ENCODE data around the gene PHACTR2. TPM values are rescaled to one million over a fixed set of nuclear protein-coding genes. Genes with fewer than 3 reads are reported as not detected.

The PHACTR2 gene
- total and polyA plus RNA-seq, 10 of the 15 experiments (the other 5 are each of a cell fraction or from before 2014, with no cell fraction given), result 1.4 to 19.1 (median 5.3) TPM

DNA sequence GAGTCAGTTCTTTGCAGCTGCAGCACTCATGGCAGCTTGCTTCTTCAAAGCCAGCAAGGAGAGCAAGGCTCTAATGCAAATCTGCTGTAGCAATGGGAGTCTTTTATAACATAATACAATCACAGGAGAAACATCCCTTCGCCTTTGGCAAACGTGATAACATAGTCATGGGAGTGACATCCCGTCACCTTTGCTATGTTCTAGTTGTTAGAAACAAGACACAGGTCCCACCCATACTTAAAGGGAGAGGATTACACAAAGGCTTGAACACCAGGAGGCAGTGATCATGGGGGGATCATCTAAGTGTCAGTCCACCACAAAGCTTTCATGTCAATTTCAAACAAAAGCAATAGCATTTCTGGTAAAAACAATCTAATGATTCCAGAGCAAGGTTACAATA is 40.1 kb upstream of the PHACTR2 start (continued):
- TF ChIP-seq POLR2AphosphoS5 (IDR thresholded peaks at IDR 0.05; ENCODE audit: low read length) (no peak), SUPT20H (IDR thresholded peaks at IDR 0.05; ENCODE audit: borderline replicate concordance, control insufficient read depth, low read depth, low read length) (no peak), ZZZ3 (IDR thresholded peaks at IDR 0.05; ENCODE audit: control insufficient read depth, insufficient read length, low read depth) (no peak)

DNA sequence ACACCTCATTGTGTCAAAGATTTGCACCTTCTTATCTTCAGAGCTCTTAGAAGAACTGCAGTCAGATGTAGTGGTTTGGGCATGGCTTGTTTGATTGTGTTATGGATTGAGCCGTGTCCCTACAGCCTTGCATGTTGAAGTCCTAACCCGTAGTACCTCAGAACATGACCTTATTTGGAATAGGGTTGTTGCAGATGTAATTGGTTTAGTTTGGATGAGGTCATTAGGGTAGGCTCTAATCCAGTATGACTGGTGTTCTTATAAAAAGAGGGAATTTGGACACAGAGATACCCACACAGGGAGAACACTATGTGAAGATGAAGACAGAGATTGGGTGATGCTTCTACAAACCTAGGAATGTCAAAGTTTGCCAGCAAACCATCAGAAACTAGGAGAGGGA is 35.4 kb upstream of the PHACTR2 start:
- Histone ChIP-seq H3K4me1 (ENCODE audit: control insufficient read depth, insufficient read depth, low read length) (peaks cover 3% of the 10 kb centered on the region; the same call in 1 of the 2 replicates), H2AFZ (ENCODE audit: control insufficient read depth, low read depth, low read length) (no peak overlapping the region), H3K9me3 (replicated peaks; ENCODE audit: control insufficient read depth, insufficient read depth, low read length) (no peaks in the 10 kb centered on the region), H3K36me3 (ENCODE audit: control insufficient read depth in 2 of 2, insufficient read depth in 2 of 2, low read length in 1 of 2) (no peaks in the 10 kb centered on the region), H3K4me3 (no peak overlapping the region), H4K20me1 (ENCODE audit: control insufficient read depth, insufficient read depth) (no peaks in the 10 kb centered on the region), H3K27me3 (replicated peaks in 1 of 2; ENCODE audit: control insufficient read depth in 2 of 2, insufficient read depth in 2 of 2, low read length in 1 of 2) (no peaks in the 10 kb centered on the region), H3K79me2 (ENCODE audit: control insufficient read depth, insufficient read depth, low read length) (no peaks in the 10 kb centered on the region), H3K4me2 (ENCODE audit: control insufficient read depth, insufficient read depth) (no peak overlapping the region), H3K9ac (ENCODE audit: control insufficient read depth, insufficient read depth, low read length) (no peak overlapping the region), H3K27ac (ENCODE audit: control insufficient read depth, insufficient read depth) (no peak overlapping the region)
- ChIA-PET SMC1A (ENCODE audit: uncharacterized antibody, unreplicated experiment) (no interaction called here), RAD21 (ENCODE audit: unreplicated experiment) (no interaction called here), CTCF (interaction anchor here (0.6 kb wide), 1 partner anchor 9 kb away, joined by 3 read pairs; no protein-coding TSS in a partner anchor), POLR2A (no interaction called here)
- FAIRE-seq (no peak), DNase-seq (ENCODE audit: low read depth, low spot score) (no peak), ATAC-seq (no peak)
- 57% methylated on average over 2 of the region's 2 CpGs for WGBS (ENCODE audit: insufficient coverage, insufficient replicate concordance, low lambda C conversion rate, missing lambda C conversion rate)
- in situ Hi-C loops (cut with MboI), result no loop called here
- intact Hi-C loops (cut with micrococcal nuclease; ENCODE audit: unreplicated experiment), result no loop called here
- no TSS peak for BruUV-seq (replicated peaks)
- TF ChIP-seq CEBPB (IDR thresholded peaks at IDR 0.05; ENCODE audit: borderline replicate concordance in 1 of 2, low read depth in 2 of 2, low read length in 2 of 2), result no peak
- no peak for TF ChIP-seq KAT2A (conservative IDR thresholded peaks at IDR 0.05; ENCODE audit: control insufficient read depth, low read depth, low read length)
- TF ChIP-seq, protein P1, sequence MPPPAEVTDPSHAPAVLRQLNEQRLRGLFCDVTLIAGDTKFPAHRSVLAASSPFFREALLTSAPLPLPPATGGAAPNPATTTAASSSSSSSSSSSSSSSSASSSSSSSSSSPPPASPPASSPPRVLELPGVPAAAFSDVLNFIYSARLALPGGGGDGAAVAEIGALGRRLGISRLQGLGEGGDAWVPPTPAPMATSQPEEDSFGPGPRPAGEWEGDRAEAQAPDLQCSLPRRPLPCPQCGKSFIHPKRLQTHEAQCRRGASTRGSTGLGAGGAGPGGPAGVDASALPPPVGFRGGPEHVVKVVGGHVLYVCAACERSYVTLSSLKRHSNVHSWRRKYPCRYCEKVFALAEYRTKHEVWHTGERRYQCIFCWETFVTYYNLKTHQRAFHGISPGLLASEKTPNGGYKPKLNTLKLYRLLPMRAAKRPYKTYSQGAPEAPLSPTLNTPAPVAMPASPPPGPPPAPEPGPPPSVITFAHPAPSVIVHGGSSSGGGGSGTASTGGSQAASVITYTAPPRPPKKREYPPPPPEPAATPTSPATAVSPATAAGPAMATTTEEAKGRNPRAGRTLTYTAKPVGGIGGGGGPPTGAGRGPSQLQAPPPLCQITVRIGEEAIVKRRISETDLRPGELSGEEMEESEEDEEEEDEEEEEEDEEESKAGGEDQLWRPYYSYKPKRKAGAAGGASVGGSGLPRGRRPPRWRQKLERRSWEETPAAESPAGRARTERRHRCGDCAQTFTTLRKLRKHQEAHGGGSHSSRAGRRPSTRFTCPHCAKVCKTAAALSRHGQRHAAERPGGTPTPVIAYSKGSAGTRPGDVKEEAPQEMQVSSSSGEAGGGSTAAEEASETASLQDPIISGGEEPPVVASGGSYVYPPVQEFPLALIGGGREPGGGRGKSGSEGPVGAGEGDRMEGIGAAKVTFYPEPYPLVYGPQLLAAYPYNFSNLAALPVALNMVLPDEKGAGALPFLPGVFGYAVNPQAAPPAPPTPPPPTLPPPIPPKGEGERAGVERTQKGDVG (CRISPR knock-in tag; IDR thresholded peaks at IDR 0.05), result no peak
- no peak for TF ChIP-seq DPF2 (IDR thresholded peaks at IDR 0.05)
- TF ChIP-seq REST (IDR thresholded peaks at IDR 0.05; ENCODE audit: low read depth, low read length), result no peak
